GM19351 (cell line): ENCODE measurements around the gene LYSMD1.
A peak's percentile ranks its signal among the peaks of the same experiment; 100 is the strongest.

ENCODE experiments used
- ATAC-seq: cut with Tn5 transposase; IDR thresholded peaks from one replicate; pipeline ENCODE4 v1.9.1; 2021; ENCODE audit warnings: mild to moderate bottlenecking, moderate library complexity; ENCODE audit not compliant: unreplicated experiment

Gene LYSMD1

GRCh38 chr1:151175863-151176262 is 10.2 kb upstream of the LYSMD1 start, which contains the start of gene TMOD4:
Gene TMOD4, minus strand, starts transcription at chr1:151175981. Its CDS starts 1,106 bp downstream, at chr1:151174875.
- no peak for ATAC-seq

GRCh38 chr1:151175041-151175741 is 9.5 kb upstream of the LYSMD1 start:
- no peak for ATAC-seq

- no peak for ATAC-seq
These were observed 5.5 kb upstream of the LYSMD1 start for GRCh38 chr1:151171190-151171589.

GRCh38 chr1:151167116-151167515 is 1.4 kb upstream of the LYSMD1 start:
- ATAC-seq, result no peak

GRCh38 chr1:151166505-151166956 is 829 bp upstream of the LYSMD1 start:
- peak; percentile 11 for ATAC-seq

- peak; percentile 4 for ATAC-seq
These were observed 393 bp downstream of the LYSMD1 start for GRCh38 chr1:151165281-151165737.

GRCh38 chr1:151164732-151165280 is 896 bp downstream of the LYSMD1 start:
- no peak for ATAC-seq

GRCh38 chr1:151159373-151159772 is 6.3 kb downstream of the LYSMD1 start:
- ATAC-seq, result no peak

GRCh38 chr1:151158751-151159251 is 6.9 kb downstream of the LYSMD1 start:
- no peak for ATAC-seq

GRCh38 chr1:151158326-151158725 is 7.4 kb downstream of the LYSMD1 start:
- ATAC-seq, result no peak

GRCh38 chr1:151157067-151157531 is 8.6 kb downstream of the LYSMD1 start:
- no peak for ATAC-seq

- ATAC-seq, result peak; percentile 71
These were observed 9.2 kb downstream of the LYSMD1 start, which contains the start of gene TNFAIP8L2 for GRCh38 chr1:151156515-151156819. Gene TNFAIP8L2, plus strand, starts transcription at chr1:151156649. Its CDS starts 2,049 bp downstream, at chr1:151158698.

GRCh38 chr1:151147665-151148064 is 18.0 kb downstream of the LYSMD1 start:
- ATAC-seq, result no peak

- ATAC-seq, result no peak
These were observed 18.6 kb downstream of the LYSMD1 start for GRCh38 chr1:151147132-151147503.

GRCh38 chr1:151146412-151147131 is 19.1 kb downstream of the LYSMD1 start, which contains the start of gene SEMA6C:
Gene SEMA6C, minus strand, starts transcription at chr1:151146631. Its CDS starts 4,010 bp downstream, at chr1:151142621.
- ATAC-seq, result peak; percentile 99

GRCh38 chr1:151146072-151146411 is 19.7 kb downstream of the LYSMD1 start:
- ATAC-seq, result peak; percentile 19

- no peak for ATAC-seq
These were observed 20.2 kb downstream of the LYSMD1 start for GRCh38 chr1:151145304-151146071.

- no peak for ATAC-seq
These were observed 21.0 kb downstream of the LYSMD1 start for GRCh38 chr1:151144474-151145303.

GRCh38 chr1:151143986-151144385 is 21.7 kb downstream of the LYSMD1 start:
- no peak for ATAC-seq

GRCh38 chr1:151143057-151143435 is 22.7 kb downstream of the LYSMD1 start:
- ATAC-seq, result no peak
